GM12872 (cell line): ENCODE results near the gene SPATS2L.

Experiments used
- CTCF ChIP-seq: IDR thresholded peaks from 3 replicates; pipeline ENCODE4 v1.5.1; 2011; ENCODE audit warnings: low read depth, mild to moderate bottlenecking, low read length, moderate library complexity; ENCODE audit not compliant: insufficient read depth

SPATS2L gene

GRCh38 chr2:200306196-200306930, at the start of gene SPATS2L:
TSS of gene SPATS2L (plus strand) at chr2:200306693. CDS start at chr2:200389245, 82,552 bp downstream.
- no peak for TF ChIP-seq CTCF

GRCh38 chr2:200257570-200257969, 48.9 kb upstream of the SPATS2L start:
- no peak for TF ChIP-seq CTCF

- no peak for TF ChIP-seq CTCF
These were observed 48.4 kb upstream of the SPATS2L start for GRCh38 chr2:200258081-200258480.

- TF ChIP-seq CTCF: no peak
These were observed 47.5 kb upstream of the SPATS2L start for GRCh38 chr2:200258881-200259576.

- no peak for TF ChIP-seq CTCF
These were observed 46.9 kb upstream of the SPATS2L start for GRCh38 chr2:200259577-200259957.

- no peak for TF ChIP-seq CTCF
These were observed 44.4 kb upstream of the SPATS2L start for GRCh38 chr2:200262047-200262446.

GRCh38 chr2:200263279-200263678, 43.2 kb upstream of the SPATS2L start:
- no peak for TF ChIP-seq CTCF
